NOMO-1 treated with dmso at 0.1 percent for 144 hours (cell line): ENCODE results near the gene TLCD4.
A peak's percentile ranks its signal among the peaks of the same experiment; 100 is the strongest.
"Not testable (repeated sequence)": the region's sequence is repeated elsewhere in the genome, so short reads cannot be mapped to it uniquely, and the experiment has no call there.

Experiments used
- DNase-seq: peaks from one replicate; lab custom pipeline; 2025; ENCODE audit not compliant: unreplicated experiment; lab: John Stamatoyannopoulos, UW

The TLCD4 gene, protein sequence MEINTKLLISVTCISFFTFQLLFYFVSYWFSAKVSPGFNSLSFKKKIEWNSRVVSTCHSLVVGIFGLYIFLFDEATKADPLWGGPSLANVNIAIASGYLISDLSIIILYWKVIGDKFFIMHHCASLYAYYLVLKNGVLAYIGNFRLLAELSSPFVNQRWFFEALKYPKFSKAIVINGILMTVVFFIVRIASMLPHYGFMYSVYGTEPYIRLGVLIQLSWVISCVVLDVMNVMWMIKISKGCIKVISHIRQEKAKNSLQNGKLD

DNA sequence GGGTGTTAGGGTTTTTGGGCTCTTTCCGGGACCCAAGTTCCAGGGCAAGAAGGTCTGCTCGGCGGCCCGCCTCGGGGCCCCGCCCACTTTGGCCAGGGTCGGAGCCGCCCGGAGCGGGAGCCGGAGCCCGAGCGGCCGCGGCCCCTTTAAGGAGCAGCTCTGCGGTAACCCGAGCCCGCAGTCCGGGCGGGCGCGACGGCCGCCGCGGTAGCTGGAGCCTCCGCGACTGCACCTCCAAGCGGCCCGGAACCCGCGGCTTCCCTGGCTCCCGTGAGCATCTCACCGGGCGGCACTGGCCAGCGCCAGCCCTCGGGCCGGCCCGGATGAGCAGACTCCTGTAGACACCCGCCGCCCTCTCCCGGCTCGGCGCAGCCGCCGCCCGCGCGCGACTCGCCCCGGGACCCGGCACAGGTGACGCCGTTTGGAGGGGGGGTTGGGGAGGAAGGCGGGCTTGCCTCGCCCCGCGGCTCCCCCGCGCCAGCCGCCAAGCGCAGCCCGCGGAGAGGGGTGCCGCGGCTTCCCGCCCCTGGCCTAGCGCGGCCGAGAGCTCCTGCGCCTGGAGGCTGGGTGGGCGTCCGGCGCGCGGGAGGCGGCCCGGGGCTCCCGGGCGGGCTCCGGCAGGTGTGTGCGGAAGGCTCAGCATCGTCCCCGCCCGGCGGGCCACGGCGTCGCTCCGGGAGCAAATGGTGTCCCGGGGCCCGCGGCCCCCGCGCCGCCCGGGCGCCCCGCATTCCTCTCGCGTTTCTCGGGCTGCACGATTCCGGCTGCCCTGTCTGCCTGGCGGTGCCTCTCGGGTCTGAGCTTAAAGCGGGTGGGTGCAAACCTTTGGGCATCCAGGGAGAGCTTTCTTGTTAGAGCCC, at the start of gene TLCD4:
TSS of gene TLCD4 (plus strand) at position 149 of the 860 bp plus-strand sequence. CDS start 26,547 bp downstream, outside the sequence.
- no peak for DNase-seq

DNA sequence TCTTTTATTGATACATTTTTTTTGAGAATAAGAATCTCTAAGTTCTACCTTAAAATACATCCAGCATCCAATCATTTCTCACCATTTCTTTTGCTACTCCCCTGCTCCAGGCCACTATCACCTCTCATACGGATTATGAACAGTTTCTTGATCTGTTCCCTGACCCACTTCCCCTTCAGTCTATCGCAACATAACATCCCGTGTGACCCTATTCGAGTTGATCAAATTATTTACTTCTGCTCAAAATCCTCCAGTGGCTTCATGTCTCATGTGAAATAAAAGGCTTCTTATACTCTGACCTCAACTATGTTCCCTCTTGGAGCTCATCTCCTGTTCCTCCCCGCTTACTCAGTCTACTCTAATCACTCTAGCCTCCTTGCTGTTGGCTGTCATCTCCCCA, 49.6 kb upstream of the TLCD4 start:
- no peak for DNase-seq

DNA sequence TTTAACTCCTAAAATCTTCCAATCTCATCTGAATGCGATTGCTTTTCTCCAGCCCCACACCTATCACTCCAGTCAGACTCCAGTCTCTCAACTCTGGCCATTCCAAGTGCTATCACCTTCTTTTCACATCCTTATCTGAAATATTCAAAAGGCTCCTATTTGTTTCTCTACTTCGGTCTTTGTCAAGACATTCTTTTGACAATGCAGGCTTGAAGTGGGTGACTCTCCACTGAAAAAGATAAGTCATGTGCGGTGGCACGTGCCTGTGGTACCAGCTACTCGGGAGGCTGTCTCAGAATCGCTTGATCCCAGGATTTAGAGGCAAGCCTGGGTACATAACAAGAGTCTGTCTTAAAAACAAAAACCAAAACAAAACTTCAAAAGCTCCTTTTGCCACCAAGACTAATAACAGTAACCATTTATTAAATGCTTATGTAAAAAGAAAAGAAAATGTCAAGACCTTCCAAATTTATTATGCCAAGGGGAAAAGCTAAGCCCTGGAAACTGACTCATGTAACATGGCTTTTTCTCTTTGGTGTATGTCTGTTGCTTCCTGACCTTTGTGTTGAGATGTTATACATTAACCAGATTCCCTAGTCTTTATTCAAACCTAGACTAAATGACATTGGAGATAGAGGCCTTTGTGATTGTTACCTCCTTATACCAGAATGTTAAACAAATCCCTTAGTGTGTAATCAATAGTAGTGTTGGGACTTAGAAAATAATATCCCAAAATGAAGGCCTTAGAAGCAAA, 48.0 kb upstream of the TLCD4 start:
- DNase-seq = no peak

DNA sequence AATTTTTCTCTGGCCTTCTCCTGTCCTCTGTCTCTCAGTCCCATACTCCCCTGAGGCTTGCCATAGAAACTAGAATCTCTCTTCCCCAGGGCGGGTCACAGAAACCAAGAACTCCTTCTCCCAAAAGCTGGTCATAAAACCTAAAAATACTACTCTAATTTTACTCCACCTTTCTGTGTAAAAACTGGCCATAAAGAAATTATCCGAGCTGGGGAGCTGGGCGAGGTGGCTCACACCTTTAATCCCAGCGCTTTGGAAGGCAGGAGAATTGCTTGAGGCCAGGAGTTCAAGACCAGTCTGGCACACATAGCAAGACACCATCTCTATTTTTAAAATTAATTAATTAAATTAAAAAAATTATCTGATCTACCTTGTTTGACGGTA, 47.5 kb upstream of the TLCD4 start:
- DNase-seq = no peak

DNA sequence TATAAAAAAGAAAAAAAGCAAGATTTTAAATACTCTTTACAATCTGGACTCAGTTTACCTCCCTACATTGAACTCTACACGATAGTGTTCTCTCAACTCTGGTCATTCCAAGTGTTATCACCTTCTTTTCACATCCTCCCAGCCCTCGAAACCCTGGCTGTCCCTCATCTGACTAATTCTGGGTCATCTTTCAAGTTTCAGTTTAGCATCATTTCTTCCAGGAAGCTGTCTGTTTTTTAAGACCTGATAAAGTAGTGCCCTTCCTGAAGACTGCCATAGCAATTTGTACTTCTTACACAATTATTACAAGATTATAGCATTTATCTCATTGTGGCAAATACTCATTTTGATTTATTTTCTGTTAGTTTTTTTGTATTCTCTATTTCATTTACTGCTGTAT, 45.6 kb upstream of the TLCD4 start:
- no peak for DNase-seq

DNA sequence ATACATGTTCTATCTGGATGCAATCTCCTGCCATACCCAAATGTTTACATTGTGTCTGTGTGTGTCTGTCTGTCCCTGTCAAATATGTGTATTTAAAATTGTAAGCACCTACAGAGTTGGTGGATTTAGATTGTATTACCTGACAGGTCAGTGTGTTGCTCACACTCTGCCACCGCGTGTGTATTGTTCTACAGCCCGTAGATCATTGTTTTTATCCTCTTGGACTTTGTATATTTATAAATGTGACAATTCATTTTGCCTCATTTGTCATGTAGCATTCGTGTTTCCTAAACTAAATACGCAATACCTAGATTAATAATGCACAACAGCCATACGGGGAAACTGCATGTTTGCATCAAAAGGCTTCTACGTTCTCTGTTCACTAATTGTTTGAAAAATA, 45.0 kb upstream of the TLCD4 start:
- no peak for DNase-seq

DNA sequence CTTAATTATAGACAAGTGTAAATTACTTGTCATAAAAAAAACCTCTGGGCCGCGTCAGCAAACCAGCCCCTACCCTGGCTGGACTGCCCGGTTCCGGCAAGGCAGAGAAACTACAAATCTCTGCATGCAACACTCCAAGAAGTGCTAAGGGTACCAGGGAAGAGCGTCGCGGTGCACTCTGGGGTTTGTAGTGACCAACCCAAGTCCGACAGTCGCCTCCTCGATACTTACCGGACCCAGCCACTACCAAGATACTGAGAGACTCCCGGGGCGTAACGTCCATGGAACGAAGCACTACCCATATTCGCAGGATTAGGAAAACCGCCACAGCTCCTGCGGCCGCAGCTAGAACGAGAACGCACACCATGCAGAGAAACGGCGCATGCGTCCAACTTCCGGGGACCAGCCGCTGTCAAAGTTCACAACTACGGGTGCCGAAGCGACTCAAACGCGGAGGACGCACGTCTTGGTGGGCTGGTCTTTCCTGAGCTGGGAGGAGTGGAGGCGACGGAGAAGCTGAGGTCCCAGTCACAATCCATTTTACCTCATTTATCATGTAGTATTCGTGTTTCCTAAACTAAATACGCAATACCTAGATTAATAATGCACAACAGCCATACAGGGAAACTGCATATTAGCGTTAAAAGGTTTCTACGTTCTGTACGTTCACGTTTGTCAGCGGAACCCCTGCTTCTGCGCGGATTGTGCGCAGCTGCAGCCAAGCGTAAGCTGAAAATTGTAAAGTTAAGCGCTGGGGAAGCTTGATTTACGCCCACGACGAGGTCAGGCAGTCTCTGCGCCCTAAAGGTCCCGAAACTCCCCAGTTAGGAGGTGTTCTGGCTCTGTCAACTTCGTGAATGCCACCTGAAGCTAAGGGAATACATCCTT, 44.4 kb upstream of the TLCD4 start, which contains the start of gene ALG14:
TSS of gene ALG14 (minus strand) at position 420 of the 888 bp plus-strand sequence. CDS start at position 367, 53 bp downstream.
- peak; percentile 92 for DNase-seq

DNA sequence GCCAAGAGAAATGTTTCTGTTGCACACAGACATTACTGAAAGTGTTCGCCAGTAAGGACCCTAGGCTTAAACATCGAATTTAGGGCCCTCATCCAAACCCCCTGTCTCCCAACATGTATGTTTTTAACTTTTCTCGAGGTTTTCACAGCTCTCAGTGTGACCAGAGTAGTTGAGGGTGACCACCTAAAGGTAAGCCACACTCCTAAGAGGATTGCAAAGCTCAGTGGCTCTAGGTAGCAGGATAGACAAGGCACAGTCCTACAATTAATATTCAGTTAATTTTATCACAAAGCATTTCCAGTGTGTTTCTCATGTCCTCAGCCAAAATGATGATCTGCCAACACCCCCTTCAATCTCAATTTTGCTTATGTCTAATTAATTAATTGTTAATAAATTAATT, 43.7 kb upstream of the TLCD4 start:
- no peak for DNase-seq

DNA sequence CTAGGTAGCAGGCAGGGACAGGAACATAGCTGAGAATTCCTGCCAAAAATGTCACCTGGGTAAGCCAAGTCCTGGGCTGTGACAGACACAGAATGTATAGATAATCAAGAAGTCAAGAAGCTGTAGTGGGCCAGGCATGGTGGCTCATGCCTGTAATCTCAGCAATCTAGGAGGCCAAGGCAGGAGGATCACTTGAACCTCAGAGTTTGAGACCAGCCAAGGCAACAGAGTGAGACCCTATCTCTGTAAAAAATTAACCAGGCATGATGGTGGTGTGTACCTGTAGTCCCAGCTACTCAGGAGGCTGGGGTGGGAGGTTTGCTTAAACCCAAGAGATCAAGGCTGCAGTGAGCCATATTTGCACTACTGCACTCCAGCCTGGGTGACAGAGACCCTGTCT, 41.1 kb upstream of the TLCD4 start:
- DNase-seq = no peak

DNA sequence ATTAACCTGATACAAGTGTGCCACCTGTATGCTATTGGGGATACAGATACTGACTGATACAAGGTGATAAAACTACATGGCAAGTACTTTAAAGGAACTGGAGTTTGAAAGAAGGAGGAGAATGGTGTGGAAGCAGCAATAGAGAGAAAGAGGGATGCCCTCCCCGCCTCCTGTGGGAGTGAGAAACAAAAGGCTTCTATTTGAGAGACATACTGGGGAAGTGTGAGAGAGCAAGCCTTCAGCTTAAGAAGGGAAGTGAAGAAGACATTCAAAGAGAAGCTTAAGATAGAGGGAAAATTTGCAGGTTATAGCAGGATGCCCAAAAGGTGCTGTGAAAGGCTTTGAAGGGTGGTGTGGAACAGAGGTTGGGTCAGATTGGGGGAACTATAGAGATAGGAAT, 36.7 kb upstream of the TLCD4 start:
- no peak for DNase-seq

DNA sequence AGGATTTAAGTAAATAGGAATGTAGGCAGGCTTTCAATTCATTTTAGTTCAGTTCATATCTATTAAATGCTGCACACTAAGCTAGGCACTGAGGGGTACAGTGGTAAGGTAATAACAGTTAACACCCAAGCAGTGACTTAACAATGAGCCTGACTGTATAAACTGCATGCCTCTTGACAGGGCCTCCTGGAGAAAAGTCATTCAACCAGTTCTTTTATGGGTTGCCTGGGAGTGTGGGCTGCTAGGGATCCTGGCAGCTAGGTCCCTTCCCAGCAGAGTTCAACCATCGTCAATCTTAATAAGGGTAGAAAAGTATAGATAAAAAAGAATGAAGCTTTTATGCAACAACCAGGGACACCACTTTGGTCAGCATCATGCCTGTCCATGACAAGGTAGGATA, 36.3 kb upstream of the TLCD4 start:
- no peak for DNase-seq

DNA sequence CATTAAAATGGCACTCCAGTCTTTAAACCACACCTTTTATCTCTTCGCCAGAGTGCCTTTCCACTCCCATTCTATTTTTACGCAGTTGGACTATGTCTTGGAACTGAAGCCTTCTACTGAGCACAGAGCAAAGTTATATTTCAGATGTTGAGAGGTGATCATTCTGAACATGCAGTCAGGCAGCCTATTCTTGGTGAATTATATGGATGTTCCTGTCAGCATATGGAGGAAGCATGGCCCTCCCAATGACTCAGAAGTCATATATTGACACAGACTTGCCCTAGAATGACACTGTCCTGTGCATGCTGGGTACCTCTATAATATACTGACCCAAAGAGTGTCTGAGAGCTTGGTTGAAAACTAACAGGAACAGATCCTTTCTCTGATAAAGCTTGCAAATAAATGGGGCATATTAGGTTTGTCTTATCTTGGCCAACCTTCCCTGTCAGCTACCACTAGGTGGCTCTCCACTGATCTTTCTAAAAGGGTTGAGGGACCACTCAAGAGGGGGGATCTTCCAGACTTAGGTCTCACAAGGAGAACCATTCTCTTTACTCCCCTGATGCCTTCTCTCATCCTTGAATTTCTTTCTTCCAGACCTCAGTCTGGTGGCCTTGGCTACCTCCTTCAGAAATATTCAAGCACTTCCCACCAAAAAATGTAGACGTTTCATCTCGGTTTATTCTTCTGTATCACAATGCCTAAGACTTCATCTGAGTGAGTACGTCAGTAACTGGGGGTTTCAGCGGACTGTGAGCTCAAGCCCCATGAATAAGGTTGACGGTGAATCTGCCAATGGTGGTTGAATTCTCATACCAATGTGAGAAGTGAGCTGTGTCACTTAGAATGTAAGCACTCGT, 32.6 kb upstream of the TLCD4 start:
- DNase-seq = no peak

DNA sequence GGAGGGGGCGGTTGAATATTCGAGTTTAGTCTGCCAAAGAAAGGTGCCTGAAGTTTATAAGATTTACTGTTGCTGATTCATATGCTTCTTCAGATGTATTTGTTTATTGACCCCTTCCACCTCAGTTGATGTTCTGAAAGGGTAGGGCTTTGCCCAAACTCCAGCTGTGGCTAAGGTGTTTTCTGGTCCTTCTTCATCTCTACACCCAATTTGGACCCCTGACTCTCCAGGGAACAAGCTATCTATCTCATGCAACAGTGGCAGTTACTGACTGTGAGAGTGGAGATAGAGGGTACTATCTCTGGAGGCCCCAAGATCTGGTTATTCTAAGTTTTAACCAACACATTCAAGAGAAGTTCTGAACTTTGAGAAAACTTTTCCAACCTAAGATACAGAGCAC, 31.8 kb upstream of the TLCD4 start:
- no peak for DNase-seq

DNA sequence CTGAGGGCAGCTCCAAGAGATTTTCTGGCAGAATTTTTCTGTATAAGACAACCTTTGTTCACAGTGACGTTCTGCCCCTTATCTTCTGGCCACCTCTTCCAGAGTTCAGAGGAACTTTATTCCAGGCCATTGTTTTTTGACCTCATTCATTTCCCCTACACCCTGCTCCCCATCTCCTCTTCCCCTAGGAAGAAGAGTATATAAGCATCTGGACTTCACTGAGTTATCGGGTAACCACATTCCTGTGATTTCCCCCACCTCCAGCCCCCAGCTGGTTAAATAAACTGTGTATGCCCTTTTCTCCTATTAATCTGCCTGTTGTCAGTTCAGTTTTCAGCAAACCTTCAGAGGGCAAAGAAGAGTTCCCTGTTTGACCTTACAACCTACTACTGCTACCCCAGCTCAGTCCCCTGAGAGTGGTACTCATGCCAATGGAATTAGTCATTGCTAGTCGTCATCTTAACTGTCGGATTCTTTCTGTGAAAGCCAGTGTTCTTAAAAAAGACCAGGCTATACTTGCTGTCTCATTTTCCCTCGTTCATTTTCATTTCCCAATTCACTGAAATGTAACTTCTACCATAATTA, 30.1 kb upstream of the TLCD4 start:
- DNase-seq = no peak

DNA sequence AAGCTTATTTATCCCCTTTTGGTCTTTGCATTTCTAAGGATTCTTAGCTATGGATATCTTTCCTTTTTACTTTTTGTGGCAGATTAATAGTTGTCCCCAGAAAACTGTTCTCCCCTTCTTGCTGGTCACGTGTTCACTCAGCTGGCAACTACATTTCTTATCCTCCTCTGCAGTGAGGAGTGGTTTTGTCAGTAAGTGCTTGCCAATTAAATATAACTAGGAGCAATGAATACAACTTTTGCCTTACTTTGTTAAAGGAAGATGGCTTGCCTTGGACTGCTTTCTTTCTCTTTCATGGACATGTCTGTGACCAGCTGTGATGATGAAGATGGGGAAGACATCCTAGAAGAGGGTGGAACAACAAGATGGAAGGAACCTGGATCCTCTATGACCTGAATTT, 28.9 kb upstream of the TLCD4 start:
- no peak for DNase-seq

DNA sequence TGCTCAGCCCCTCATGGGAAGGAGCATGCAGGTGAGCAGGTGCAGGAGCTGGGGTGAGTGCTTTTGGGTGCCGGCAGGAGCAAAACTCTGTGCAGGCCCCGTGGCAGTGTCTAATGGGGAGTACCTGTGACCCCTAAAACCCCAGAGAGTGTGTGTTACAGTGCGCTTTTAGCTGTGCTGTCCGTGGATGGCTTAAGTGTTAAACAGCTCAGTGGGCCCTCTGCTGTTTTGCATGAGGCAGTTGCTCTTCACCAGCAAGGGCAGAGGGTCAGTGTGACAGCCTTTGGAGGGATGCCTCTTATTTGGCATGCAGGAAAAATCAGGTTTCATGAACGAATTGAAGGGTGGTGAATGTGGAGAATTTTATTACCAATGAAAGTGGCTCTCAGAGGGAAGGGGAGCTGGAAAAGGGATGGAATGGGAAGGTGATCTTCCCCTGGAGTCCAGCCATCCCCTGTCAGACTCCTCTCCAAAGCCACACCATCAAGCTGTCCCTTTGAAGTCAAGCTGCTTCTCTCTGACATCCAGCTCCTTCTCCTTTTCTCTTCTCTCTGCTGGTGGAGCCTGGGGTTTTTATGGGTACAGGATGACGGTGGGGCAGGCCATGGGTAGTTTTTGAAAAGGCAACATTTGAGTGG, 27.4 kb upstream of the TLCD4 start:
- no peak for DNase-seq

DNA sequence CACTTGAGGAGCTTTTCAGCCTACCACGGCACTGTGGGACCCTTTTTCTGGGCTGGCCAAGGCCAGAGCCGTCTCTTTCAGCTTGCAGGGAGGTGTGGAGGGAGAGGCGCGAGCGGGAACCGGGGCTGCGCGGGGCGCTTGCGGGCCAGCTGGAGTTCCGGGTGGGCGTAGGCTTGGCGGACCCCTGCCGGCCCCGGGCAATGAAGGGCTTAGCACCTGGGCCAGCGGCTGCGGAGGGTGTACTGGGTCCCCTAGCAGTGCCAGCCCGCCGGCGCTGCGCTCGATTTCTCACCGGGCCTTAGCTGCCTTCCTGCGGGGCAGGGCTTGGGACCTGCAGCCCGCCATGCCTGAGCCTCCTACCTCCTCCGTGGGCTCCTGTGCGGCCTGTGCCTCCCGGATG, 25.9 kb upstream of the TLCD4 start:
- not testable (repeated sequence) for DNase-seq

DNA sequence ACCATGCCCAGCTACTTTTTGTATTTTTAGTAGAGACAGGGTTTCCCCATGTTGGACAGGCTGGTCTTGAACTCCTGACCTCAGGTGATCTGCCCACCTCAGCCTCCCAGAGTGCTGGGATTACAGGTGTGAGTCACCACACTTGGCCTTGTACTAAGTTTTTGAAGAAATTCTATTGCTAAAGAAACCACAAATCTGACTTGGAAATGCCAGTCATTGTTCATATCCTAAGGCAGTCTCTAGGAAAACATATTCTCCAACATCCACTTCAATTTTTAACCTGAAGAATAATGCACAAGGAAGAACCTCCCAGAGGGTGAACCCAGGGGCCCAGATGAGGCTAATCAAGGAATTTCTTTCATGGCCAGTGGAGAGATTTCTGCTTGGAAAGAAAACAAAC, 24.3 kb upstream of the TLCD4 start:
- not testable (repeated sequence) for DNase-seq

DNA sequence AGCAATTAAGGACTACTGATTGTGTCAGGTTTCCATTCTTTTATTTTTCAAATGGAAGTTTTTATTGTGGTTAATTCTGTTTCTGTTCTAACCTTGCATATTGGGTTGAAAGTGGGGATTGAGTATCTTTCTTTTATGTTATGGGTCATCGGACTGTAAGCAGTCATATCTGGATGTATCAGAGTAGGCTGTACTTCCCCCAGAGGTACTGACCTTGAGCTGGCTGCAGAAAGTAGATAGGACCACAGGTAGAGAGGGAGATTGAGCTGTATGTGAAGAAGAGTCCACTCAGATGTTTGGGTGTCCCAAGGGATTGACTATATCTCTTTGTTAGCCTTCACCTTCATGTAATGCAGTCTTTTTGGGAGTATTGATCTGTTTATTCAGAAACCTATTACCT, 23.9 kb upstream of the TLCD4 start:
- no peak for DNase-seq
